NCI-H345 treated with DMSO at 0.1 percent for 48 hours (cell line): ENCODE data around the gene FGD5.

ENCODE experiments used
- DNase-seq: peaks from one replicate; lab custom pipeline; 2025; ENCODE audit not compliant: unreplicated experiment; lab: John Stamatoyannopoulos, UW

The FGD5 gene

DNA sequence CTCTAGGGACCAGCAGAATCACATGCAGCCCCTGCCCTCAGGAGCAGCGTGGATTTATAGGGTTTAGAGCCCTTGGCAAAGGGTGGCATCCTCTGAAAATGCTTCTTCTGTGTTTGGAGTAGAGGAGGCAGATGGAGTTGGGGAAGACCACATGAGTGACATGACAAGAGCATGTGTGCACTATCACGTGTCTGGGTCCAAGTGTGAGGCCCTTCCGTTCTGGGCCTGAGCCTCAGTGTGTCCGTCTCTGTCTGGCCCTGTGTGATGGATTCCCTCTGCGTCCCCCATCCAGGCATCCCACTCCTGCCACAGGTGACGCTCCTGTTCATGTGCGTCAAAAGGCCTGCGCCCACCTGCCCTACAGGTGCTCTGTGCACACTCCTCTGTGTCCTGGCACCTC lies 30.1 kb downstream of the FGD5 start:
- DNase-seq = no peak

DNA sequence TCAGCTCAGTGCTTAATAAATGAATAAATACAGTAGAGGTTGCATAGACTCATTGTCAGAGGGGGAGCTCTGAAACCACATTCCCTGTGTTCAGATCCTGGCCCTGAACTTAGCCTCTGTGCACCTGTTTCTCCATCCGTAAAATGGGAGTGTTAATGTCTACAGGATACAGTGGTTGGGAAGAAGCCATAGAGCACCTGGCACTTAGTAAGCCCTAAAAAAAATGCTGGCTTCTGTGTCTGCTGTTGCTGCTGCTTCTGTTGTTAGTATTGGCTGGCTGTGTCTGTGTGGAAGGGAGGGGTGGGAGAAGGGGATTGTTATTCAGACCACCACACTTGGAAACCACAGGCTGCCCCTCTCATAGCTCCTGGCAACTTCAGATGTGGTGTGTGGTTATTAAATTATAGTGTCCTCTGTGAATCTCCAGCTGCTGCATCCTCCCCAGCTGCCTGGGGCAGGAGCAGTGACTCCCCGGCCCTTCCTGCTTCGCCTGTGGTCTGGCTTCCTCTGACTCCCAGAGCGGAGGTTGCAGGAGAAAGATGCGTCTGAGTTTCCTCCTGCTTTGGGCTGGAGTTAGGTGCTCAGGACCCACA lies 31.0 kb downstream of the FGD5 start:
- no peak for DNase-seq

DNA sequence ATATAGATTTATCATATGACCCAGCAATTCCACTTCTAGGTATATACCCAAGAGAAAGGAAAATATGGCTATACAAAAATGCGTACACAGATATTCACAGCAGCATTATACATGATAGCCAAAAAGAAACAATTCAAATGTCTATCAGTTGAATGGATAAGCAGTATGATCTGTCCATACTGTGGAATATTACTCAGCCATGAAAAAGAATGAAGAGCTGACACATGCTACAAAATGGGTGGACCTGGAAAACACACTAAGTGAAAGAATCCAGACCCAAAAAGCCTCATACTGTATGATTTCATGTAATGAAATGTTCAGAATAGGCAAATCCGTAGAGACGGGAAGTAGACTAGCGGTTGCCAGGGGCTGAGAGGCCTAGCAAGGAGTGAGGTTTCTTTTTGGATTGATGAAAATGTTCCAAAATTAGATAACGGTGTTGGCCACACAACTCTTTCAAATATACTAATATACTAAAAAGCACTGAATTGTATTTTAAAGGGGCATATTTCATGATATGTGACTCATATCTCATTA lies 33.4 kb downstream of the FGD5 start:
- no peak for DNase-seq

DNA sequence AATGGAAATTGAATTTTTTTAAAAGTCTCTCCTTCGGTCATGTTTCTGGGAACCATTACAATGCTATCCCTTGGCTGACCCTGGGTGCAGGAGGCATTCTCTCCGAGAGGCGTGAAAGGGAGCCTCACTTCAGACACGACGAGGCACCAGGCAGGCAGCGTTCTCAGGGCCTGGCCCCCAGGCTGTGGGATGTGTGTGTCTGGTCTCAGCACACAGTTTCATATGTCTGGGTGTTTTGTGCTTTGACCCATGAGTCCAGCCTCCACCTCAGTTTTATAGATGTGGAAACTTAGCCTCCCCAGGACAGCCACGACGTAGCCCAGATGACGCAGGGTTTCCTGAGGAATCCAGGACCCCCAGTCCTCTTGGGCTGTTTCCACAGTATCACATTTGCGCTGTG lies 34.0 kb downstream of the FGD5 start:
- DNase-seq = no peak

GRCh38 chr3:14853271-14853951 lies 34.6 kb downstream of the FGD5 start:
- no peak for DNase-seq

DNA sequence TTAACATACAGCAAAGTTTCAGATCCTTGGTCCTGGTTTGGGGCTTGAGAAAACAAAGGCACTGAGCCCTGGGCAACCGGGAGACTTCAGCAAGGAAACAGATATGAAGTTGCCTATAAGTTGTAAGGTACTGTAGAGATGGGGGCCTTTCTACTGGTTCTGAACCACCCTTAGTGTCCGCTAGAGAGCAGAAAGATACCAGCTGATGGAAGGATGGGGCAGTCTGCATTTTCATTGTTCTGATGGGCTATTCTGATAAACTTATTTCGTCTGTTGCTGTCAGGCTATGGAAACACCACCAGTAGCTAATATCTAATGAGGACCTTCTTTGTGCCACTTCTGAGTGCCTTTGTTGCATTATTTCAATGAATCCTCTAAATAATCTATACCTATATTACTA lies 38.7 kb downstream of the FGD5 start:
- no peak for DNase-seq

DNA sequence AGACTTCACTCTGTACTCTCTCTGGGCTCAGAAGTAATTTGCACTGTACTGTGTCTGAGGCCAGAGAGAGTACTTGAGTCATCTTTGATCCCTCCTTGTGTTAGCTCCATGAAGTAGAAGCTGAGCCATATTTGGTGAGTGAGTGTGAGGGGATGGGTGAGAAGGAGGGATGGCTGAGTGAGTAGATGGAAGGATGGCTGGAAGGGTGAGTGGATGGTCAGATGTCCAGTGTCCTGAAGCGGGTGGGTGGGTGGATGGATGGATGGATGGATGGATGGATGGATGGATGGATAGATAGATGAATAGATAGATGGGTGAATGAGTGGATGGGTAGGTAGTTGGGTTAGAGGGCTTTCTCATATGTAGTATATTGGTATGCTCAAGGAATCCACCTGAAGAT lies 39.3 kb downstream of the FGD5 start:
- no peak for DNase-seq

GRCh38 chr3:14859880-14860279 lies 41.1 kb downstream of the FGD5 start:
- no peak for DNase-seq

GRCh38 chr3:14861031-14861430 lies 42.3 kb downstream of the FGD5 start:
- DNase-seq = no peak

DNA sequence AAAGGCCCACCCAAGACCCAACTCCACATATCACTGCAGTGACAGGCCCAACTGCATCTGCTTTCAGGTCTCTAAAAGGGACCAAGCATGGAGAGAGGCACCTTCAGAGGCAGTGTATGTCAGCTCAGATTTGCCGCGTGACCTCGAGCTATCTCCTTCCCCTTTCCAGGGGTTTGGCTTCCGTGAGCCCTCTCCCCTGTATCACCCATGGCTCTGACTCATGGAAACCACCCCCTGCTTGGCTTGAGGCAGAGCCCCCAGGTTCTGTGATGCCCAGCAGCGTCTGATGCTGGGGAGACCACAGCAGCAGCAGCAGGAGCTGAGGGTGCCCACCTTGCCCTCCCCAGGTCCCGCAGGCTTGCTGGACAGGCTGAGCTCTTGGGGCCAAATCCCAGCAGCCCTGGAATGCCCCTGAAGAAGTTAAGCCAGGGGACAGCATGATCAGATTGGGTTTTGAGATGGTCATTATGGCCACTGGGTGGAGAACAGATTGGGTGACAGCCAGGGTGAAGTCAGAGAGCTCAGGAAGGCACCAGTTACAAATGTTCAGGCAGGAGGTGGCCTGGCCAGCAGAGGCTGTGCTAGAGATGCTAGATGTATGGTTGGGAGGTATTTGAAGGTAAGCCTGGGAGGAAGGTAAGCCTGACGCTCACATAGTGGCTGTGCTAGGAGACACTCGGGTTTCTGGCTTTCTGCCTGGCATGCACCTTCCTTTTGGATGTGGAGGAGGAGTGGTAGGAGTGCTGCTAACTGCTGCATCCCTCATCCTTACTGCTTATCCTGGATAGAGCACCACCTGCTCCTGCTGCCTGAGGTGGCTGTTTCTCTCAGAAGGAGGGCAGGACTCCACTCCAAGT lies 42.9 kb downstream of the FGD5 start:
- no peak for DNase-seq

DNA sequence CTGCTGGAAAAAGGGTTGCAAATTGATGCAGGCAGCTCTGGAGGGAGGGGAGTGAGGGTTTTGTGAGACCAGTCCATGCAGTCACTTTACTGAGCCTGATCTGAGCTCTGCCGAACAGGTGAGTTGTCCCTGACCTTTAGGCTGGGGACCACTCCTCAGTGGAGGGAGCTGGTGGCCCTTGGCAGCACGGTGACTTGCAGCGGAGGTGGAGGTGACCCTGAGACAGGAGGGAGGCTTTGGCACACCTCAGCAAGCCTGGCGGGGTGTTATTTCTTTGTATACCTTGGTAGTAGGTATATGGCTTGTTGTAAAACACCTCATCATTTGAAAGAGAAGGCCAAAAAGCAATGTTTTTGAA lies 43.5 kb downstream of the FGD5 start:
- DNase-seq = no peak

- DNase-seq = no peak
Measured at GRCh38 chr3:14862661-14863230, 44.0 kb downstream of the FGD5 start.

- DNase-seq = no peak
Measured at GRCh38 chr3:14863333-14864100, 44.8 kb downstream of the FGD5 start.

GRCh38 chr3:14864131-14864530 lies 45.4 kb downstream of the FGD5 start:
- no peak for DNase-seq

GRCh38 chr3:14866627-14867026 lies 47.9 kb downstream of the FGD5 start:
- no peak for DNase-seq

GRCh38 chr3:14867936-14868570 lies 49.3 kb downstream of the FGD5 start:
- no peak for DNase-seq

DNA sequence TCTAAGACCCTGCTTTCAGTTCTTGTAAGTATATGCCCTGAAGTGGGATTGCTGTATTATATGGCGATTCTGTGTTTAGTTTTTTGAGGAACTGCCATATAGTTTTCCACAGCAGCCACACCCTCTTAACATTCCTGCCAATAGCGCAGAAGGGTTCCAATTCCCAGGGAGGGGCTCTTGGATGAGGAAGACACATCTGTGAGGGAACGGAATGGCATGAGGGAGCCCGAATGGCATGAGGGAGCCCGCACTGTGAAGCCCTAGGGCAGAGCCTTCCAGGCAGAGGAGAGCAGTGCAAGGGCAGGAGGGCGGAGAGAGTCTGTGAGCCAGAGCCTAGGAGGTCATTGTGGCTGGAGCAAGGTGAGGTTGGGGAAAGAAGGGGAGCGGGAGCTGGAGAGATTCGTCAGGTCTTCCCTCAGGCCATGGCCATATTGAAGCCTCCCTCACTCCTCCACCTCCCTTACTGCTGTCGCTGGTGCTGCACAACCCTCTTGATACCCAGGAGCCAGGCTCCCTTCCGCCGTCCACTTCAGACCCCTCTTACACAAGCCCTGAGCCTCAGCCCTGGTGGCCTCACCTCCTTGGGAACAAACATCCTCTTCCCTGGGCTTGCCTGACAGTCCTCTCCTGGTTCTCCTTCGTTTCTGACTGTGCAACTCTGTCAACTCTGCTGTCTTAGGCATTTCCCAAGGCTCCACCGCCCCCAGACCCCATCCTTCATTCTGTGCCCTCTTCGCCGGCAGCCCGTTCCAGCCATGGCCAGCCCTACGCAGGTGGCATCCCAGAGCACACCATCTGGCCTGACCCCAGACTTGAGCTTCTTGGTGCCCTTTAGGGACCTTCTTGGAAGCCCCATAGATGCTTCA lies 51.4 kb downstream of the FGD5 start:
- DNase-seq = no peak

DNA sequence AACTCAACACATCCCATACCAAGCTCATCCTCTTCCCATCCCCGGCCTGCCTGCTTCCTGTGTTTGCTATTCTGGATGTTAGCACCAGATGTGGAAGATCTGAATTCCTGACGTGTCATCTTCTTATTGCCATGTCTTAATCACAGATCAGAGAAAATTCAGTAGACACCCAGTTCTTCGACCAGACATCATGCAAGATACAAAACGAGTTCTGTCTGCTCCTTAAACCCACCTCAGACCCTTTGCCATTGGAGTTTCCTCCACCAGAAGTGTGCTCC lies 52.0 kb downstream of the FGD5 start:
- DNase-seq = no peak

- no peak for DNase-seq
Measured at GRCh38 chr3:14871456-14872200, 52.9 kb downstream of the FGD5 start.
